ENCODE measurements around the gene ZNF484.
"Not testable (repeated sequence)": the region's sequence is repeated elsewhere in the genome, so short reads cannot be mapped to it uniquely, and the experiment has no call there.

The ZNF484 gene

DNA sequence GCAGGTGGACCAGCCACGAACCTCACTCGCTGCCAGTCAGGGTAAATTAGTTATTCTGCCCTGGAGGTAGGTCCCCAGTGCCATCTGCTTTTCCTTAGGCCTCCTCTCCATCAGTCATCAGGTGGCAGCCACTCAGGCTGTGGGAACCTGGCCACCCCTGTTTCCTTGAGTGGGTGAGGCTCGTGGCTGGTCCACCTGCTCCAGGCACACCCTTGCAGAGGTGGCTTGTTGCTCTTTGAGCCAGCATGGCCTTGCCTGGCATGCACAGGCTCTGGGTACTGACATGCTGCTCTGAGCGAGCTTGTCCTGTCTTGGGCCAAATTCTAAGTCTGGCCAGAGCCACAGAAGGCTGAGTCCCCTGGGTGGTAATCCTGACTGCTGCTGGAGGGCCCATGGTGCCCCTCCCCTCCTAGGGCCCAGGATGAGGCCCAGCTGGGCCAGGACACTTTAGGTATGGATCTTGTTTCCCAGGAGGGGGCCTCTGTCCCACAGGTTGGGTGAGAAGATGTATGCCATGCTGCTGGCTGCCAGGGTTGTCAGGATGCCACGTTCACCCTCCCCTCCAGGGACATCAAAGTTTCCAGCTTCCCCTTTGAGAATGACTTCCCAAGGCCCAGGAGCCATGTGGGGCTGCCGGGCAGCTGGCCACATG is 17.0 kb upstream of the ZNF484 start:
- H3K14ac ChIP-seq (ENCODE audit: low read length in 2 of 2) = peak overlapping the region in 1 of 2 experiments; percentile 9
- H3K79me1 ChIP-seq (replicated peaks; ENCODE audit: low read length, poor library complexity, severe bottlenecking) = no peaks in the 10 kb centered on the region
- H3K4me3 ChIP-seq (ENCODE audit: insufficient read depth in 1 of 2, low read depth in 1 of 2, low read length in 2 of 2) = no peak overlapping the region
- H3K9ac ChIP-seq (ENCODE audit: low read length) = no peak overlapping the region
- no peak overlapping the region for H3K23ac ChIP-seq (ENCODE audit: low read length in 2 of 2)
- no peak overlapping the region for H3K4me2 ChIP-seq (ENCODE audit: low read length, poor library complexity, severe bottlenecking)
- H3K27ac ChIP-seq (ENCODE audit: low read length, poor library complexity, severe bottlenecking) = no peak overlapping the region
- no peak overlapping the region for H3K4ac ChIP-seq (ENCODE audit: low read depth in 1 of 2, low read length in 2 of 2)
- H3K18ac ChIP-seq (ENCODE audit: low read depth in 1 of 2, low read length in 2 of 2) = no peak overlapping the region
- H3K4me1 ChIP-seq (ENCODE audit: control insufficient read depth, insufficient read depth, low read depth, low read length) = no peaks in the 10 kb centered on the region
- no peaks in the 10 kb centered on the region for H3K9me3 ChIP-seq (ENCODE audit: control insufficient read depth, low read length)
- 61% methylated on average over 6 of the region's 6 CpGs for WGBS
- H2BK15ac ChIP-seq (ENCODE audit: low read depth, poor library complexity, severe bottlenecking) = no peak overlapping the region
- H2BK5ac ChIP-seq (ENCODE audit: low read depth, low read length, poor library complexity, severe bottlenecking) = no peak overlapping the region
- DNase-seq = no peak
- no peak overlapping the region for H2BK120ac ChIP-seq (ENCODE audit: low read depth, low read length)
- no peak overlapping the region for H2AK5ac ChIP-seq (ENCODE audit: low read length, severe bottlenecking)
- H3K27me3 ChIP-seq (ENCODE audit: control insufficient read depth in 1 of 2, insufficient read depth in 1 of 2, low read length in 2 of 2) = peaks cover 3 to 10% of the 10 kb centered on the region in 2 experiments
- H2BK12ac ChIP-seq (ENCODE audit: low read length in 2 of 2) = no peak overlapping the region
- no peak overlapping the region for H4K8ac ChIP-seq (ENCODE audit: low read length)
- H3K36me3 ChIP-seq (ENCODE audit: control insufficient read depth in 1 of 2, insufficient read depth in 2 of 2, low read depth in 1 of 2, low read length in 2 of 2) = no peaks in the 10 kb centered on the region
- no peak overlapping the region for H4K91ac ChIP-seq (ENCODE audit: low read length)
- no peak overlapping the region for H2AFZ ChIP-seq (ENCODE audit: low read depth, low read length)

DNA sequence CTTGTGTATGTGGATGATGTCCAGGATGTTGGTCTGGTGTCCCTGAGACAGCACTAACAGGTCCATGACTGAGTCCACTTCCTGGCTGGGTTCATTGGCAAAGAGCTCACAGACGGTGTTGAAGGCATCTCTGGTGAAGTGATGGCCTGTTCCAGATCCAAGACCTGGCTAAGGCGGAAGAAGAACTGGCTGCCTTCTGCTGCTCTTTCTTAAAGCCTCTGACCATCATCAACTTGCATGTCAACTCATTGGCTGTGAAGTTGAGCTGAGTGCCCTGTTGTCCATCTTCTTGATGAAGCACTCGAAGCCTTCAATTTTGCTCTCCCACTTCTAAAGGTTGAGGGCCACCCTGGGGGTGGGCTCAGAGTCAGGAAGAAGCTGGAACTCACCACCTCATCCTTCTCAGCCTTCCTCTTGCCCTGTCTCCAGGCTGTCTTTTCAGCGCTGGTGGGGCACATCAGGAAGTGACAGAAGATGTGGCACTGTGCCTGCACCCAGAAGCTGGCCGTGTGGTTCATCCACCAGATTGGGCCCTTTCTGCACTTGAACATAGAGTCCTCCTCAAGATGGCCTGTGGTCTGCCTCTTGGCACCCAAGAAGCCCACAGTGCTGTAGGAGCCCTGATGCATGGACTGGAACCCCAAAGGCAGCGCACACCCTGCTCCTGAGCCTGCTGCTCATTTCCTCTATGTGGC is 16.2 kb upstream of the ZNF484 start:
- not testable (repeated sequence) for H3K18ac ChIP-seq (ENCODE audit: low read depth in 1 of 2, low read length in 2 of 2)

DNA sequence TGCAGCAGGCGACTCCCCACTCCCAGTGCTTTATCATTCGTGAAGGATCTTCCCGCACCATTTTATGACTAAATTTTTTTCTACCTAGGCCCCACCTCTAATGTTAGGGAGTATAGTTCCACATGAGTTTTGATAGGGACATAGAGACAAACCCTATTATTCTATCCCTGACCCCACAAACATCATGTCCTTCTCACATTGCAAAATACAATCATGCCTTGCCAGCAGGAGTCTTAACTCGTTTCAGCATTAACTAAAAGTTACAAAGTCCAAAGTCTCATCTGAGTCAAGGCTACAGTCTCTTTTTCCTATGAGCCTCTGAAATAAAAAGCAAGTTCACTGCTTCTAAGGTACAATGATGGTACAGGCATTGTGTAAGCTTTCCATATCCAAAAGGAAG is 14.4 kb upstream of the ZNF484 start:
- H2AK5ac ChIP-seq (ENCODE audit: low read length, severe bottlenecking); H3K4me2 ChIP-seq (ENCODE audit: low read length, poor library complexity, severe bottlenecking); H3K14ac ChIP-seq (ENCODE audit: low read length in 2 of 2); H2BK120ac ChIP-seq (ENCODE audit: low read depth, low read length); H3K36me3 ChIP-seq (ENCODE audit: control insufficient read depth in 1 of 2, insufficient read depth in 2 of 2, low read depth in 1 of 2, low read length in 2 of 2); H4K91ac ChIP-seq (ENCODE audit: low read length); H2BK12ac ChIP-seq (ENCODE audit: low read length in 2 of 2); H2BK5ac ChIP-seq (ENCODE audit: low read depth, low read length, poor library complexity, severe bottlenecking); H2BK15ac ChIP-seq (ENCODE audit: low read depth, poor library complexity, severe bottlenecking); H2AFZ ChIP-seq (ENCODE audit: low read depth, low read length); H3K4me3 ChIP-seq (ENCODE audit: insufficient read depth in 1 of 2, low read depth in 1 of 2, low read length in 2 of 2); H3K79me1 ChIP-seq (replicated peaks; ENCODE audit: low read length, poor library complexity, severe bottlenecking); H3K9me3 ChIP-seq (ENCODE audit: control insufficient read depth, low read length); DNase-seq; H3K18ac ChIP-seq (ENCODE audit: low read depth in 1 of 2, low read length in 2 of 2); H3K4me1 ChIP-seq (ENCODE audit: control insufficient read depth, insufficient read depth, low read depth, low read length); H4K8ac ChIP-seq (ENCODE audit: low read length); H3K27ac ChIP-seq (ENCODE audit: low read length, poor library complexity, severe bottlenecking); H3K23ac ChIP-seq (ENCODE audit: low read length in 2 of 2); H3K9ac ChIP-seq (ENCODE audit: low read length); H3K4ac ChIP-seq (ENCODE audit: low read depth in 1 of 2, low read length in 2 of 2): not testable (repeated sequence)
- 50% methylated on average over 1 of the region's 4 CpGs for WGBS
- peaks cover 20 to 21% of the 10 kb centered on the region in 2 experiments for H3K27me3 ChIP-seq (ENCODE audit: control insufficient read depth in 1 of 2, insufficient read depth in 1 of 2, low read length in 2 of 2)

More for the DNA sequence above, 16.2 kb upstream of the ZNF484 start:
- H3K79me1 ChIP-seq (replicated peaks; ENCODE audit: low read length, poor library complexity, severe bottlenecking); H3K4ac ChIP-seq (ENCODE audit: low read depth in 1 of 2, low read length in 2 of 2); H3K36me3 ChIP-seq (ENCODE audit: control insufficient read depth in 1 of 2, insufficient read depth in 2 of 2, low read depth in 1 of 2, low read length in 2 of 2); H4K8ac ChIP-seq (ENCODE audit: low read length); H3K9ac ChIP-seq (ENCODE audit: low read length); DNase-seq; H3K9me3 ChIP-seq (ENCODE audit: control insufficient read depth, low read length); H3K4me1 ChIP-seq (ENCODE audit: control insufficient read depth, insufficient read depth, low read depth, low read length); H3K27ac ChIP-seq (ENCODE audit: low read length, poor library complexity, severe bottlenecking); H2BK15ac ChIP-seq (ENCODE audit: low read depth, poor library complexity, severe bottlenecking); H2BK120ac ChIP-seq (ENCODE audit: low read depth, low read length); H3K4me3 ChIP-seq (ENCODE audit: insufficient read depth in 1 of 2, low read depth in 1 of 2, low read length in 2 of 2); H2AK5ac ChIP-seq (ENCODE audit: low read length, severe bottlenecking); H2BK5ac ChIP-seq (ENCODE audit: low read depth, low read length, poor library complexity, severe bottlenecking); H2BK12ac ChIP-seq (ENCODE audit: low read length in 2 of 2); H3K23ac ChIP-seq (ENCODE audit: low read length in 2 of 2); H3K14ac ChIP-seq (ENCODE audit: low read length in 2 of 2); H2AFZ ChIP-seq (ENCODE audit: low read depth, low read length); H4K91ac ChIP-seq (ENCODE audit: low read length); H3K4me2 ChIP-seq (ENCODE audit: low read length, poor library complexity, severe bottlenecking): not testable (repeated sequence)
- peaks cover 3 to 10% of the 10 kb centered on the region in 2 experiments for H3K27me3 ChIP-seq (ENCODE audit: control insufficient read depth in 1 of 2, insufficient read depth in 1 of 2, low read length in 2 of 2)
- WGBS = 87% methylated on average over 6 of the region's 6 CpGs

DNA sequence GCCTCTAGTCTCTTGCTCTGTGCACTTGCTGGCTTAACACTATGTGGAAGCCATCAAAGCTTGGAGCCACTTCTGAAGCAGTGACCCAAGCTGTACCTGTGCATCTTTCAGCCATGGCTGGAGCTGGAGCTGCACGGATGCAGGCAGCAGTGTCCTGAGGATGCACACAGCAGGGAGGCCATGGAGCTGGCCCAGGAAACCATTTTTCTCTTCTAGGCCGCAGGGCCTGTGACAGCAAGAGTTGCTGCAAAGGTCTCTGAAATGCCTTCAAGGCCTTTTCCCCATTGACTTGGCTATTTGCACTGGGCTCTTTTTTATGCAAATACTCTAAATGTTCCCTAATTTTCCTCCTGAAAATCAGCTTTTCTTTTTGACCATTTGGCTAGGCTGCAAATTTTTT is 12.9 kb upstream of the ZNF484 start:
- Histone ChIP-seq H3K23ac (ENCODE audit: low read length in 2 of 2) (no peak overlapping the region), H3K27ac (ENCODE audit: low read length, poor library complexity, severe bottlenecking) (no peak overlapping the region), H4K8ac (ENCODE audit: low read length) (no peak overlapping the region), H3K27me3 (ENCODE audit: control insufficient read depth in 1 of 2, insufficient read depth in 1 of 2, low read length in 2 of 2) (peaks cover 30% of the 10 kb centered on the region in 2 experiments), H3K4ac (ENCODE audit: low read depth in 1 of 2, low read length in 2 of 2) (no peak overlapping the region), H2BK15ac (ENCODE audit: low read depth, poor library complexity, severe bottlenecking) (no peak overlapping the region), H3K4me2 (ENCODE audit: low read length, poor library complexity, severe bottlenecking) (no peak overlapping the region), H3K18ac (ENCODE audit: low read depth in 1 of 2, low read length in 2 of 2) (no peak overlapping the region), H3K79me1 (replicated peaks; ENCODE audit: low read length, poor library complexity, severe bottlenecking) (no peaks in the 10 kb centered on the region), H2BK12ac (ENCODE audit: low read length in 2 of 2) (no peak overlapping the region), H3K9ac (ENCODE audit: low read length) (no peak overlapping the region), H2BK120ac (ENCODE audit: low read depth, low read length) (no peak overlapping the region), H2AFZ (ENCODE audit: low read depth, low read length) (no peak overlapping the region), H2BK5ac (ENCODE audit: low read depth, low read length, poor library complexity, severe bottlenecking) (no peak overlapping the region), H4K91ac (ENCODE audit: low read length) (no peak overlapping the region), H3K9me3 (ENCODE audit: control insufficient read depth, low read length) (no peaks in the 10 kb centered on the region), H3K4me3 (ENCODE audit: insufficient read depth in 1 of 2, low read depth in 1 of 2, low read length in 2 of 2) (no peak overlapping the region), H3K36me3 (ENCODE audit: control insufficient read depth in 1 of 2, insufficient read depth in 2 of 2, low read depth in 1 of 2, low read length in 2 of 2) (no peaks in the 10 kb centered on the region), H3K14ac (ENCODE audit: low read length in 2 of 2) (no peak overlapping the region), H3K4me1 (ENCODE audit: control insufficient read depth, insufficient read depth, low read depth, low read length) (no peaks in the 10 kb centered on the region), H2AK5ac (ENCODE audit: low read length, severe bottlenecking) (no peak overlapping the region)
- WGBS = 36% methylated on average over 2 of the region's 2 CpGs
- no peak for DNase-seq
